HG02763 (cell line): ENCODE measurements around the gene SFXN5.

ENCODE experiments used
- ATAC-seq: cut with Tn5 transposase; IDR thresholded peaks from one replicate; pipeline ENCODE4 v1.9.1; 2021; ENCODE audit warnings: mild to moderate bottlenecking, moderate library complexity; ENCODE audit not compliant: unreplicated experiment

Gene SFXN5

GRCh38 chr2:72995430-72996116, 75.9 kb downstream of the SFXN5 start:
- no peak for ATAC-seq

- ATAC-seq, result no peak
Observed at GRCh38 chr2:72994991-72995380, 76.5 kb downstream of the SFXN5 start.

- ATAC-seq, result no peak
Observed at GRCh38 chr2:72994282-72994990, 77.1 kb downstream of the SFXN5 start.

DNA sequence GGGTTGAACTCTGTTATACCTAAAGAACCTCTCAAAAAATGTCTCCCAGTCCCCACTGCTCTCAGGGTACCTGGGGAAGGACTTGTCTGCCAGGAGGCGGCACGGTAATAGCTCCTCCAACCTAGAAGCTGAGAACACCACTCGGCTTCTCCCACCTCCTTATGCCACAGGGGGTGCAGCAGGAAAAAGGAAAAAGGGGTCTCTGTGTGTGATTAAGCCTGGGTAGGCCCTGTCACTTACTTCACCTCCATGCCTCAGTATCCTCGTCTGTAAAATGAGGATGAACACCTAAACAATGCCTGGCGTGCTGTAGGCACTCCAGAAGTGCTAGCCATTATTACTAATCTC, 77.6 kb downstream of the SFXN5 start:
- no peak for ATAC-seq

- ATAC-seq, result no peak
Observed at GRCh38 chr2:72993147-72993932, 78.2 kb downstream of the SFXN5 start.

GRCh38 chr2:72992734-72993102, 78.8 kb downstream of the SFXN5 start:
- no peak for ATAC-seq

- ATAC-seq, result no peak
Observed at GRCh38 chr2:72991980-72992733, 79.4 kb downstream of the SFXN5 start.

DNA sequence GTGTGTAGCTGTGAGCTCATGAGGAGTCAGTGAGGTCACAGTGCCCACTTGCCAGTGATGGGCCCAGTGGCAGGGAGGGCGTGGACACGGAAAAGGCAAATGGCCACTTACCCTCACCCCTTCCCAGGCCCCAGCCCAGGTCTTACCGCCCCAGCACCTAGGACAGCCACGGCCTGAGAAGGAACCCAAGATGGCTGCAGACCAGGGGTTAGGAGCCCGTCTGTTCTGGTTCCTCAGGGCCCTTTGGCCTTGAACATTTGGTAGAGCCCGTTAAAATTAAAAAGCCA, 80.1 kb downstream of the SFXN5 start:
- no peak for ATAC-seq

DNA sequence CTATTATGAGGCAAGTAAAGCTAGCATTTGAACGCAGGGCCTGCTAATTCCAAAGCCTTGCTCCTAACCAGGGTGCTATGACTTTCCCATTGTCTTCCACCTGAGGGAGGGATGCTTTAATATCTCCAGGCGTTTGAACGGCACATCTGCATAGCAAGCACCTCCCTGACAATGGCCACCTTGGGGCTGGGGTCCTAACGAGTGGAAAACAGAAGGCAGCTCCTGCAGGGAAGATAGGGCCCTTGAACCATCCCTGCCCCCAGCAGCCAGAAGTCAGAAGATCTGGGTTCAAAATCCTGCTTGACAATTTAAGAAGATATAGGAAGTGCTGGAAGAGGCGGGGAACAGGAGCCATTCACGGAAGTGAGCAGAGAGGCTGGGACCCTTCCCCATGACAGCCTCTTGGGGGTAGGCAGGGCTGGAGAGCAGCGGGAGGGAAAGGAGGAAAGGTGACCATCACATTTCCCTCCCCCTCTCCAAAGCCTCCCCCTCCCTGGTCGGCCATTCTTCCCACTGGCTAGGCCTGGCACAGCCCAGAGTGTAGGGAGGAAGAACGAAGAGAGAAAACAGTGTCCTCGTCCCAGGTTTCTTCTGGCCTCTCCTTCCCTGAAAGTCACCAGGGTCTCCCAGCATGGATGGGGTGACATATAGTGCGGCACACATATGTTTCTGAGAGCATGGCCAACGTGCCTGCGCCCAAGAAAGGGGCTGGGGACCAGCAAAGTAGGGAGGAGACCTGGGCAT, 80.6 kb downstream of the SFXN5 start:
- ATAC-seq, result no peak

- no peak for ATAC-seq
Observed at GRCh38 chr2:72989770-72990556, 81.5 kb downstream of the SFXN5 start.

GRCh38 chr2:72988726-72989273, 82.7 kb downstream of the SFXN5 start:
- no peak for ATAC-seq

DNA sequence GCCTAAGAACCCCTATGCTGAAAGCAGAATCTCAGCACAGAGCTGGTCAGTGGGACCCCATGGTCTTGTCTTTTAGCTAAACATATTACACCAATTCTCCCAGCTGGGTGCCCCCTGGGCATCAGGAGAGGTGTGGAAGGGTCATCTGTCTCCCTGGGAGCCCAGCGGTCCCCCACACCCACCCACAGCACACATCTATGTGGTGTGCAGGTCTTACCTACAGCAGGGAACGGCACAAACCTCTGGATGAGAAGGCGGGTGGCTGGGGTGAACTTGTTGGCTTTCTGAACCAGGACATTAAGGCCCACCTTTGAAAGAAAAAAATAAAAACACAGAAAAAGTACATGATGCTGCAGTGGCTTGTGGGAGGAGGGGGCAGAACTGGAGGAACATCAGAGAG, 83.5 kb downstream of the SFXN5 start:
- ATAC-seq, result no peak

DNA sequence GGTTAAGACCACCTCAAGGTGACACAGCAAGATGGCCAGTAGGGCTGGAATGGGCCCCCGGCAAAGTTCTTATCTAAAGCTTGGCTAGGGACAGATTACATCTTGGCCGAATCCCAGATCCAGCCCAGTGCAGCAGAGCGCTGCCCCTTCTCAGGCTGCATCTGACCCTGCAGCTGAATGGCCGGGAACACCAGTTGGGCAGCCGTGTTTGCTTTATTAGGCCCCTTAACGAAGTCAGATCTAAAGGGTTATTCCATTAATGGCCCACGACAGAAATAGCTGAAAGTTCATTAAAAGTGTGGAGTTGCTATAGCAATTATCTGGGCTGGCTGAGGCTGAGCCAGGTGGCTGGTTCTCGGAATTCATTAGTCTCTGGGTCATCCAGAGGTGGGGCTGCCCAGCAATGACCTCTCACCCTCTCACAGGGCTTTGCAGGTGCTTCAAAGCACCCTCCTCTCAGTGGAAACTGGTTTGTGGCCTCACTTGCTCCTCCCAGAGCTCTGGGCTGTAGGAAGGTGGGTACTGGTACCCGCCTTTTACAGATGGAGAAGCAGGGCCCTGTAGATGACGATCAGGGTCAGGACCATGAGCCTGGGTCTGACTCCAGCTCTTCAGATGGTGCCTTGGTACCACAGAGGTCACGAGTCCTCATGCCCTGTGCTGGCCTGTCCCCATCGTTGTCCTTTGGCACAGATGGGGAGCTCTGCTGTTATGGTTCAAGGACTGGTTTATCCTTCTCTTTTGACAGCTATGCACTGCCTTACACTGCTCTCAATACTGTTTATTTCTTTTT, 85.4 kb downstream of the SFXN5 start:
- ATAC-seq, result no peak

DNA sequence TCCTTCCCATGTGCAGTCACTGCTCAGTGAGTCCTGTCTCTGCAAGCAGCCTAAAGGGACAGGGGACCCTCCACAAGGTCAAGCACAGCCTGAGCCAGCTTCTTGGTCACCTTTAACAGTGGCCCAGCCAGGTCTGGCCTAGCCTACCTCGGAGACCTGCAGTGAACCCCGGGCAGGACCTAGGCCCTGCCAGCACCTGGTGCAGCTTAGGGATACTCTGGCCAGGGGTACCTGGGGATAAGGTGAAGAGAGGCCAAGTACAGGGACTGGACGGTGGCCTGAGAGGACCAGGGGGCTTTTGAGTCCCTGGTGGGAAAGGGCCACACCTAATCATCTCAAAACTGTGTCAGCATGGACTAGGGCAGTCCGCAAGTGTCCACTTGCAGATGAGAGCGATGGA, 86.4 kb downstream of the SFXN5 start:
- ATAC-seq, result no peak

DNA sequence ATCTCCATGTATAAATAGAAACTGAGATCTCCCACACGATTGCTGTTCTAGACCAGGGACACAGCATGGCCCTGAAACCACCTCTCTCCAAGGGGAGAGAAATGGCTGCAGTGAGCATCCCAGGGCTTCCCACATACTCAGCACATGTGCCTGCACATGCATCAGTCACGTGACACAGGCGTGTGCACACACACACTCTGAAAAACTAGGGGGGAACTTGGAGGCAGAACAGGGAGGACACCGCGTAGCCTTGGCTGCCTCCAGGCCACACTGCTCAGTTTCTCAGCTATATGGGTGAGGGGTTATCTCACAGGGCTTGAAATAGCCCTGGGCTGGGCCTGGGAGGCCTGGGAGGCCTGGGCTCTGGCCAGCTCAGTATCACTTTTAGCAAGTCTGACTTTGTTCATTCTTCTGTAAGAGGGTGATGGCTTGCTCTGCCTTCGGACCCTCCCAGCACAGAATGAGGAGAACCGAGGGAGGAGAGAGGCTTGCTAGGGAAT, 87.3 kb downstream of the SFXN5 start:
- ATAC-seq, result no peak

DNA sequence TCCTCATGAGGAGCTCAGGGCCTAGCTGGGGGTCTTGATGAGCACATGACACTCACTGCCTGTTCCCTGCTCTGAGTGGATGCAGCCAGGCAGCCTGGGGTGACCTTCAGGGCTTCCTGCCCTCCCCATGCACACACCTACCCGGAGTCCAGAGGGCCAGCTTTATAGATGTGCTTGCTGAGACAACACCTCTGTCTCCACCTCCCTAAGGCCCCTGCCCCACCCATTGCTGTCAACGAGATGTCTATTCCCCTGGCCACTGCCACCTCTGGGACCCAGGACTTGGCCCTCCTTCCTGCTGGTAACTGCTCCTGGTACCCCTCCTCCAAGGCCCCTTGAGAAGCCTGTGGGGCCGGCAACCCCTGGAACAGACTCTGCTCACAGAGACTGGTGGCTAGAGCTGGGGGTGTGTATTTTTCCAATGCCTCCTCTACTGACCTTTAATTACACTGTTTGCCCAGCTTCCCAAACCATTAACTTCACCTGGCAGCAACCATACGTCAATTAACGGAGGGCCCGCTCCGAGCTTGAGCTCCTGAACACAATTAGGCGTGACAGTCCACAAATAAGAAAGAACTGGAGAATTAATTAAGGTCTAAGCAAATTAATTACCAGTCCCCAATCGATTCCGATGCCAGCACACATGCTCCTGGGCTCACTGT, 87.9 kb downstream of the SFXN5 start:
- ATAC-seq, result no peak

DNA sequence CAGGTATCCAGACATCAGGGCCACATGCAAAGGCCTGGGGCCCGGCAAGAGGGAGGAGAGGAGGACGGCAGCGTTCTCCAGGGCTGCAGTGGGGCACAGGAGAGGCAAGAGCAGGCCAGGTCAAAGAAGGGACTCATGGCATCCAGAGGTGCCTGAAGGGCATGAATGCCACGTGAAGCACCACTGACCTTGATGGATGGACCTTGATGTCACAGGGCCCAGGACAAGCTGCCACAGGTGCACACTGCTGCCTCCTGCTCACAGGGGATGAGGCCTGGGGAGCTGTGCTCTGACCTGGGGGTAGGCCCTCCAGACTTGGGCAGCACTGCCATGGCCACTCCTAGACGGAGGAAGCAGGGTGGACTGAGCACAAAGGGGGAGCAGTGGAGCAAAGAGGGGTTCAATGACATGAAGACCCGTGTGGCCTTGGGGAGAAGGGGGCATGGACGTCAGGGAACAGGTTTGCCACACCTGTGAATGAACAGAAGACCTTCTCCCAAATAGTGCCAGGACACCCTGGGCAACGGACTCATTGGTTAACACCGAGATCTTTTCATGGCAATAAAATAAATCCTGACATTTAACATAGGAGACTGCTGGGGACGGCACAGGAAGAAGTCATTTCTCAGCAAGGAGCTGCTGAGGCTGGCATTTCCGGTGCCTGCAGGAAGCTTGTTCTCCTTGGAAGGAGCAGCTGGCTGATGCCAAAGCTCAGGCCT, 88.6 kb downstream of the SFXN5 start:
- ATAC-seq, result no peak

GRCh38 chr2:72982219-72982618, 89.3 kb downstream of the SFXN5 start:
- no peak for ATAC-seq
